ENCODE measurements around the gene COL18A1.

Gene COL18A1

GRCh38 chr21:45383111-45383614, 21.8 kb upstream of the COL18A1 start:
- DNase-seq (ENCODE audit: low spot score): no peak

DNA sequence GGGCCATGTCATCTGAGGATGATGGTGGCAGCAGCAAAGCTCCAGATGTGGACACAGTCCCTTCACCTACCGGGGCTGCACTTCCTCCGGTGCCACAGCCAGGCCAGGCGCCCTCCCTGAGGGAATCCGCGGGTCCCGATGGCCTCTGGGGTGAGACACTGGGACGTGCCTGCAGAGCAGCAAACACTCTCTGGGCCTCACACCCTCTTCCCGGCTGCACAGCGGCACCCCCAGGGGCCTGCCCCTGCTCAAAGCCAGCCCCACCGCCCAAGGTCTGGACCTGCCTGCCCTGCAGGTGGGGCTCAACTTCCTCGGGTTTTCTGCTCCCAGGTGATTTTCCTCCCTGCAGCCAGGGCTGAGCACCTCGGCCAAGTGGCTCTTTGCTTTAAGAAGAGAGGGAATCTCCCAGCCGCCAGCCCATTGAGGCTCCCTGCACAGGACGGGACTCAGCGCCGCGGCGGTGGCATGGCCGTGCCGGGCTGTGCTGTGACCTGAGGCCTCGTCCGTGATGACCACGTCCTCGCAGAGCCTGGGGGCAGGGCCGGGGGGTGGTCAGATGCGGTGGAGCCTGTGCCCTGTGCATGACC, 21.3 kb upstream of the COL18A1 start:
- no peak for DNase-seq (ENCODE audit: low spot score)

GRCh38 chr21:45384656-45385548, 20.1 kb upstream of the COL18A1 start:
- no peak for DNase-seq (ENCODE audit: low spot score)

- no peak for DNase-seq (ENCODE audit: low spot score)
Measured at GRCh38 chr21:45385549-45386050, 19.4 kb upstream of the COL18A1 start.

- DNase-seq (ENCODE audit: low spot score): no peak
Measured at GRCh38 chr21:45386336-45386727, 18.6 kb upstream of the COL18A1 start.

- DNase-seq (ENCODE audit: low spot score): no peak
Measured at GRCh38 chr21:45386728-45387371, 18.1 kb upstream of the COL18A1 start.

DNA sequence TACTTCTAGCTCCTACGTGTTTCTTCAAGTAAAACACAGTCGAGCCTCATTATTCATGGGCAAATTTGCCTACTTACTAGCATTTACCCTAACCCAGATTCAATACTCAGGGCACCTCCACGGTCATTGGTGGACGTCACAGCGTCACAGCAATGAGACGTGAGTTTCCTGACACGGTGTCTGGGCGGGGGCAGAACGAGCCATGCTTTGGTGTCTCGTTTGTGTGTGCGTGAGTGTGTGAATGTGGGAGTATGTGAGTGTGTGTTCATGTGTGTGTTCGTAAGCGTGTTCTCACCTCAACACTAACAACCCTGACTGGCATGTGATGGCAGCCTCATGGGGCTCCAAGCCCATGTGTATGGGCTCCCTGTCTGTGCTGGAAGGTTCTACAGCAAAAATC, 17.5 kb upstream of the COL18A1 start:
- no peak for DNase-seq (ENCODE audit: low spot score)

DNA sequence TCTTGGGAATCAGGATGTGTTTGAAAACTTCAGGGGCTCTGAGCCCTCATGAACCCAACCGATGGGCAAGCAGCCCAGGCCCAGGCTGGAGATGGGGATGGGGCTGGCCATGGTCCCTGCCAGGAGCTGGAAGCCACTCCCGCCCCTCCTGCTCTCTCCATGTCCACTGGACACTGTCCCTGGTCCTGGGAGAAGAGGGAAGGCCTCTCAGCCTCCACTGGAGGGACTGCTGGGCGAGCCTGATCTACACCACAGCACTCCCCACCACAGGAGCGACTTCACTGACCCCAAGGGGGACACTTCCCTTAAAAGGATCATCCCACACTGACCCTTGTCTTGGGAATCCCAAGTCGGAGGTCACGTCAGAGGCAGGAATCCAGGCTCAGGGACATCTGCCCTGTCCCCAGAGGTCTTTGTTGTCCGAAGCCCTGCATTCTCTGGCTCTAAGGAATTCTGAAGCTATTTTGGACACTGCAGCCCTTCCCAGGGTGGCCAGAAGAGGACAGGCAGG, 16.9 kb upstream of the COL18A1 start:
- peak; percentile 25 for DNase-seq (ENCODE audit: low spot score)

DNA sequence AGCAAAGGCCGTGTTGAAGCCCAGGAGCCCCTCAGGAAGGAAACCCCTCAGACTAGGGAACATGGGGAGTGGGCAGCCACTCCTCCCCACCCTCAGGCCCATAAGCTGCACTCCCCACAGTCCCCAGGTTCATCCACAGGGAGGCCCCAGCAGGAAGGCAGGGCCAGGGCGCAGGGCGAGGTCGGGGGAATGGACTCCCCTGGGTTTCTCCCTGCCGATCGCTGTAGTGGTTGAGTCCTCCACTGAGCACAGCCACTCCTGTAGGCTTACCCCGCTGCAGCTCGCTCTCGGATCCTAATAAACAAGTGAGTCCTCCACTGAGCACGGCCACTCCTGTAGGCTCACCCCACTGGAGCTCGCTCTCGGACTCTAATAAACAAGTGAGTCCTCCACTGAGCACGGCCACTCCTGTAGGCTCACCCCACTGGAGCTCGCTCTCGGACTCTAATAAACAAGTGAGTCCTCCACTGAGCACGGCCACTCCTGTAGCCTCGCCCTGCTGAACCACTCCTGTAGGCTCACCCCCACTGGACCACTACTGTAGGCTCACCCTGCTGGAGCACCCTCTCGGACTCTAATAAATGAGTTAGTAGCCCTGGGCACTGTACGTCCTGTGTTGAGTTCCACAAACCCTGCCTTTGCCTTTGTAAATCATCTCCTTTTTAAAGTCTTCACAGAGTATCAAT, 16.2 kb upstream of the COL18A1 start:
- DNase-seq (ENCODE audit: low spot score): no peak

DNA sequence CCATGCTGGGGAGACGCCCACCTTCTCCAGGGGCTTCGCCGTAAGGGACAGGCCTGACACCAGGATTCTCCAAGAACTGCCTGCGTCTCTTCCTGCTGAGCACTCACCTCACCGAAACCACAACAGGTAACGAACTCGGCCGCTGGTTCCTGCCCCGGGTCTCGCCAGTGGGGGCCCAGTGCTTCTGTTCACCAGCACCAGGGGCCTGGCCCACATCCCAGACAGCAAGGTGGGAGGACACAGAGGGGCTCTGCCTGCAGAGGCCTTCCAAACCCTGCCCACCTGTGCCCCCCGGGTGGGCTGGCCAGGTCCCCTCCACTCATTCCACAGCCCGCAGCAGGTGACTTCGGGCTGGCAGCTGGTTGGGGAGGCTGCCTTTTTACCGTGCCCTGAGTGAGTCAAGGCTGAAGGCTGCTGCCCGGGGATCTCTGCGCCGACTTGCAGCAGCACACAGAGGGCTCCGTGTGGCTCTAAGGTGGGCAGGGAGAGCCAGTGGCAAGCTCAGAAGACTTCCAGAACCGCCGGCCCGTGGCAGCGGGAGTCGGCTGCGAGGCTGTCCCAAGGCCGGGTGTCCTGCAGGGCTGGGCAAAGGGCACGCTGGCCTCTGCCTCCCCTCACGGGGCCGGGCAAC, 14.7 kb upstream of the COL18A1 start:
- no peak for DNase-seq (ENCODE audit: low spot score)

DNA sequence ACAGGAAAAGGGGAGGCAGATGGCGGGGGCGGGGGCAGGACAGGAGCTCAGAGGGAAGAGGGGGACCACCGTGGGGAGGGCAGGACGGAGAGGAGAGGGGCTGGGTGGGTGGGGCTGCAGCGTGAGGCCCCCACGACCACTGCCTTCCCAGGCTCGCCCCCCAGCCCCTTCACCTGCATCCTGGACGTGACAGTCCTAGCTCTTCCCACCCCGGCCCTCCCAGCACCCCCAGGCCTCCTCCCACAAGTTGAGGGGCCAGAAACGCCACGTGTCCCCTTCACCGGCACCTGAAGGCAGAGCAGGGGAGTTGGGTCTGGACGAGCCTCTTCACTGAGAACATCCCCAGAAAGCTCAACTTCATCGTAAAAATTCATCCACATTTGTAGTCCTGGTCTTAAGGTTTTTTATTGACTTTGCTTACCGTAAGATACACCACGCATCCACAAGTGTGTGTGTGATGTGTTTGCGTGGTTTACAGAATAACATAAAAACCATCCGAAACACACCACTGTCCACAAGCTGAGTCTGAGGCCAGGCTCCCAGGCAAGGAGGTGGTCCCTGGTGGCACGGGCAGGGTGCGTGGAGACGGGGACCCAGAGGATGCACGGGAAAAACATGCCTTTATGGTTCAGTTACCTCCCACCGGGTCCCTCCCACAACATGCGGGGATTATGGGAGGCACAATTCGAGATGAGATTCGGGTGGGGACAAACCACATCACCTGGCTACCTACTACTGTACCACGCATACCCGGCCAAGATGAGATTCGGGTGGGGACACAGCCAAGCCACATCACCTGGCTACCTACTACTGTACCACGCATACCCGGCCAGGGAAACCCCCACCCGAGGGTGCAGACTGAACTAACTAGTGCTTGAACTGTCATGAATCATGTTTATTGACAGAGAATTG, 13.9 kb upstream of the COL18A1 start:
- no peak for DNase-seq (ENCODE audit: low spot score)

DNA sequence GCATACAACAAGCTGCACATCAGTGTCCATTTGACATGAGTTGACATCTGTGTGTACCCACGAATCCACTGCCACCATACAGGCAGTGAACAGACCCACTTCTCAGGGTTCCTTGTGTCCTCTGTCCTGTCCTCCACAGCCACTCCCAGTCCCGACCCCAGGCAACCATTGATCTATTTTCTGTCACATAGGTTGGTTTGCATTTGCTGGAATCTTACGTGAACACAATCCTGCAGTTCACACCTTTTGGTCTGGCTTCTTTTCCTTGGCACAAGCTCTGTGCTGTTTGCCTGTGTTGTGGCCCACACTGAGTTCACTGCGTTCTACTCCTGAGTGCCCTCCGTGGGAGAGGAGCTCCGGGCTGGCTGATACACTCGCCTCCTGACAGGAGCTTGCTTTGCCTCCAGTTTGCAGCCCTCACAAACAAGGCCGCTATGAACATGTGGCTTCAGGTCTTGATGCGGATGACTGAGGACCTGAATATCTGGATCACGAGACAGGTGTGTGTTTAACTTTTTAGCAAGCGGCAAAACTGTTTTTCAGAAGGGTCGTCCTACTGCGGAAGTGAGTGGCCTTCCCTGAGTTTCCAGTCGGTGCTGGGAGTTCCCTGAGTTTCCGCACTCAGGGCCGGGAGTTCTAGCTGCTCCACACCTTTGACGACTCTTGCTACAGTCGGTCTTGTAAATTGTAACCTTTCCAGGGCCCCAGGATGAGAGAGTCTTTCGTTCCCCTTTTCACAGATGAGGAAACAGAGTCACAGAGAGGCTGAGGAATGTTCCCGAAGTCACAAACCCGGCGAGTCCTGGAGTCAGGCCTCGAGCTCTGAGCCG, 13.0 kb upstream of the COL18A1 start:
- DNase-seq (ENCODE audit: low spot score): no peak

- DNase-seq (ENCODE audit: low spot score): no peak
Measured at GRCh38 chr21:45392573-45392971, 12.4 kb upstream of the COL18A1 start.

GRCh38 chr21:45393021-45393420, 11.9 kb upstream of the COL18A1 start:
- no peak for DNase-seq (ENCODE audit: low spot score)

DNA sequence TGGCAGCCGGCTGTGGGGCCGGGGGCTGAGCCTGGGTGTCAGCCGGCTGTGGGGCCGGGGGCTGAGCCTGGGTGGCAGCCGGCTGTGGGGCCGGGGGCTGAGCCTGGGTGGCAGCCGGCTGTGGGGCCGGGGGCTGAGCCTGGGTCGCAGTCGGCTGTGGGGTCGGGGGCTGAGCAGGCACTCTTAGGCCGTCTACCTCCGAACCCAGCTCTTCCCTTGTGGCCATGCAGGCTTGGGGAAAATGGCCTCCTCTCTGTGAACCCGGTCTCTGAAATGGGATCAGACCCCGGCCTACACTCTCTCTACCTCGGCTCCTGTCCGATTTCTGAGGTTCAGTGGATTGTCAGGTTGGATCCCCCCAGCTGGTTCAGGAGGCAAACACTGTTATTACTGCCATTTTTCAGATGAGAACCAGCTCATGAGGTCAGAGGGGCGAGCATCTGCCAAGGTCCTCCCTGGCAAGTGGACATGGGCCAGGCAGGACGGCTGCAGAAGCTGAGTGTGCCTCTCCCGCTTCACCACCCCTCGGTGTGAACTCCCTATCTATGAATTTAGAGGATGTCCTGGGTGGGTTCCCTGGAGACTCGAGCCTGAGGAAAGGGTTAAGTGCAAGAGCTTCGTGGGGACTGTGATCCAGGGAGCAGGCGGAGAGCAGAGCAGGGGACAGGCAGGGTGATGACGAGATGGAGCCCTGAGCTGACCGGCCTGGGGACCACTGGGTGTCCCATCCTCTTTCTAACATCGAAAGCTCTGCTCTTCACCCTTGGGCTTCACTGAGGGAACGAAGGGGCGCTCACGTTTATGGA, 10.9 kb upstream of the COL18A1 start:
- DNase-seq (ENCODE audit: low spot score): no peak

- DNase-seq (ENCODE audit: low spot score): no peak
Measured at GRCh38 chr21:45396620-45396995, 8.4 kb upstream of the COL18A1 start.

GRCh38 chr21:45397381-45397780, 7.6 kb upstream of the COL18A1 start:
- DNase-seq (ENCODE audit: low spot score): no peak

DNA sequence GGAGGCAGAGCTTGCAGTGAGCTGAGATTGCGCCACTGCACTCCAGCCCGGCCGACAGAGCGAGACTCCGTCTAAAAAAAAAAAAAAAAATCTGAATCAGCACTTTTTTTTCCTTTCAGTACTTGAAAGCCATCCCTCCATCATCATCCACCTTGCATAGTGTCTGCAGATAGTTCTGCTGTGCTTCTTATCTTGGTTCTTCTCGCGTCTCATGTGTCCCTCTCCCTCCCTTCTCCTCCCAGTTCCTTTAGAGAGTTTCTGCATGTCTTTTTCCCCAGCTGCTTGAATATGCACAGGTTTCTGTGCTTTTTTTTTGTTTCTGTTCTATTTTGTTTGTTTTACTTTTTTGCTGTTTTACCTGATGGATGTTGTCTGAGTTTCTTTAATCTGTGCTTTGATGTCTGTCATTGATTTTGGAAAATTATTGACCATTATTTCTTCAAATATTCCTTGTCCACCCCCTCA, 3.9 kb upstream of the COL18A1 start:
- no peak for DNase-seq (ENCODE audit: low spot score)

Measured in putamen (tissue), 1 donor.